A549 (cell line): ENCODE results near the gene TRDMT1.

ENCODE experiments used
- BHLHE40 ChIP-seq: IDR thresholded peaks from 2 replicates; pipeline ENCODE4 v1.6.1; 2012; ENCODE audit warnings: low read depth, low read length, inconsistent platforms
- CHD2 ChIP-seq: fragments of 150-350 bp; IDR thresholded peaks from 2 replicates; pipeline ENCODE4 v1.6.1; 2014; ENCODE audit warnings: low read length; ENCODE audit not compliant: partially characterized antibody
- EP300 ChIP-seq, 2 experiments: fragments of >200 bp; sonication (Bioruptor Twin); formaldehyde crosslinking; IDR thresholded peaks; 2 replicates in 1 of 2; 3 replicates in 1 of 2; pipeline ENCODE4 v1.6.1; 2016 to 2017
- GATA3 ChIP-seq: IDR thresholded peaks from 2 replicates; pipeline ENCODE4 v1.6.1; 2012; ENCODE audit warnings: borderline replicate concordance
- HOXA7 ChIP-seq: fragments of 250-450 bp; sonication (Bioruptor Pico); IDR thresholded peaks from 2 replicates; pipeline ENCODE4 v1.5.0; 2020; ENCODE audit warnings: mild to moderate bottlenecking, moderate library complexity
- POLR2A ChIP-seq: IDR thresholded peaks from 2 replicates; pipeline ENCODE4 v1.6.1; 2012; ENCODE audit warnings: mild to moderate bottlenecking, low read length
- POLR2AphosphoS2 ChIP-seq: conservative IDR thresholded peaks from 2 replicates; pipeline ENCODE4 v1.6.1; 2012; ENCODE audit warnings: low read length, improper control_type of control experiment, inconsistent platforms
- TF ChIP-seq, protein P1 (sequence below): fragments of >200 bp; sonication (Bioruptor Twin); formaldehyde crosslinking; IDR thresholded peaks from 3 replicates; pipeline ENCODE4 v1.5.1; 2016
- TF ChIP-seq, protein P2 (sequence below): fragments of 200-600 bp; sonication (generic); IDR thresholded peaks from 2 replicates; pipeline ENCODE4 v1.6.1; 2016; ENCODE audit warnings: antibody characterized with exemption, mild to moderate bottlenecking, moderate library complexity

DNA sequence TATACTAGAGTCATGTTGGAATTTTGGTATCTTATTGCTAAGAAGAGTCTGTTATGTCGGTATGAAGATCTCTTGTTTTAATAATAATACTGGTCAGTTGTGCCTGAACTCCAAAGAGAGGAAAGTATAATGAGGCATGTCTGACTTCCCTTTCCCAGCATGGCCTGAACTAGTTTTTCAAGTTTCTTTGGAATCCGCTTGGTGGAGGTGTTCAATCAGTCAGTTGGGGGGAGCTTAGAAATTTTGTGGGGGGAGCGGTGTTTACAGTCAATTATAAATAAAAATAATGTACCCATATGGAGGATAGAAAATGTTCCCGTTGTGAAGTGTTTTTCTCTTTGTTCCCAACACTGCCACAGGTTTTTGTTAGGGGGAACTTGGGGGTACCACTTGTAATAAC is 1.5 kb upstream of the TRDMT1 start:
- no peak for TF ChIP-seq POLR2AphosphoS2
- no peak for TF ChIP-seq BHLHE40
- no peak for TF ChIP-seq POLR2A
- TF ChIP-seq, protein P1, sequence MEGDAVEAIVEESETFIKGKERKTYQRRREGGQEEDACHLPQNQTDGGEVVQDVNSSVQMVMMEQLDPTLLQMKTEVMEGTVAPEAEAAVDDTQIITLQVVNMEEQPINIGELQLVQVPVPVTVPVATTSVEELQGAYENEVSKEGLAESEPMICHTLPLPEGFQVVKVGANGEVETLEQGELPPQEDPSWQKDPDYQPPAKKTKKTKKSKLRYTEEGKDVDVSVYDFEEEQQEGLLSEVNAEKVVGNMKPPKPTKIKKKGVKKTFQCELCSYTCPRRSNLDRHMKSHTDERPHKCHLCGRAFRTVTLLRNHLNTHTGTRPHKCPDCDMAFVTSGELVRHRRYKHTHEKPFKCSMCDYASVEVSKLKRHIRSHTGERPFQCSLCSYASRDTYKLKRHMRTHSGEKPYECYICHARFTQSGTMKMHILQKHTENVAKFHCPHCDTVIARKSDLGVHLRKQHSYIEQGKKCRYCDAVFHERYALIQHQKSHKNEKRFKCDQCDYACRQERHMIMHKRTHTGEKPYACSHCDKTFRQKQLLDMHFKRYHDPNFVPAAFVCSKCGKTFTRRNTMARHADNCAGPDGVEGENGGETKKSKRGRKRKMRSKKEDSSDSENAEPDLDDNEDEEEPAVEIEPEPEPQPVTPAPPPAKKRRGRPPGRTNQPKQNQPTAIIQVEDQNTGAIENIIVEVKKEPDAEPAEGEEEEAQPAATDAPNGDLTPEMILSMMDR = no peak
- no peak for TF ChIP-seq EP300 (IDR thresholded peaks at IDR 0.05)
- TF ChIP-seq, protein P2, sequence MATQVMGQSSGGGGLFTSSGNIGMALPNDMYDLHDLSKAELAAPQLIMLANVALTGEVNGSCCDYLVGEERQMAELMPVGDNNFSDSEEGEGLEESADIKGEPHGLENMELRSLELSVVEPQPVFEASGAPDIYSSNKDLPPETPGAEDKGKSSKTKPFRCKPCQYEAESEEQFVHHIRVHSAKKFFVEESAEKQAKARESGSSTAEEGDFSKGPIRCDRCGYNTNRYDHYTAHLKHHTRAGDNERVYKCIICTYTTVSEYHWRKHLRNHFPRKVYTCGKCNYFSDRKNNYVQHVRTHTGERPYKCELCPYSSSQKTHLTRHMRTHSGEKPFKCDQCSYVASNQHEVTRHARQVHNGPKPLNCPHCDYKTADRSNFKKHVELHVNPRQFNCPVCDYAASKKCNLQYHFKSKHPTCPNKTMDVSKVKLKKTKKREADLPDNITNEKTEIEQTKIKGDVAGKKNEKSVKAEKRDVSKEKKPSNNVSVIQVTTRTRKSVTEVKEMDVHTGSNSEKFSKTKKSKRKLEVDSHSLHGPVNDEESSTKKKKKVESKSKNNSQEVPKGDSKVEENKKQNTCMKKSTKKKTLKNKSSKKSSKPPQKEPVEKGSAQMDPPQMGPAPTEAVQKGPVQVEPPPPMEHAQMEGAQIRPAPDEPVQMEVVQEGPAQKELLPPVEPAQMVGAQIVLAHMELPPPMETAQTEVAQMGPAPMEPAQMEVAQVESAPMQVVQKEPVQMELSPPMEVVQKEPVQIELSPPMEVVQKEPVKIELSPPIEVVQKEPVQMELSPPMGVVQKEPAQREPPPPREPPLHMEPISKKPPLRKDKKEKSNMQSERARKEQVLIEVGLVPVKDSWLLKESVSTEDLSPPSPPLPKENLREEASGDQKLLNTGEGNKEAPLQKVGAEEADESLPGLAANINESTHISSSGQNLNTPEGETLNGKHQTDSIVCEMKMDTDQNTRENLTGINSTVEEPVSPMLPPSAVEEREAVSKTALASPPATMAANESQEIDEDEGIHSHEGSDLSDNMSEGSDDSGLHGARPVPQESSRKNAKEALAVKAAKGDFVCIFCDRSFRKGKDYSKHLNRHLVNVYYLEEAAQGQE = no peak
- no peak for TF ChIP-seq CHD2
- TF ChIP-seq HOXA7 (CRISPR knock-in tag) = no peak
- no peak for TF ChIP-seq GATA3
